Sigmoid colon (tissue), 7 donors: ENCODE results near the gene CYP2E1. TPM values are rescaled to one million over a fixed set of nuclear protein-coding genes. Genes with fewer than 3 reads are reported as not detected.
A peak's percentile ranks its signal among the peaks of the same experiment; 100 is the strongest.

ENCODE experiments used
- DNase-seq: peaks from one replicate; pipeline ENCODE4 v3.0.0-alpha.2; 2019
- H3K27ac ChIP-seq, 4 donors: fragments of 200-600 bp; sonication (generic); one replicate each; pipeline ENCODE4 v1.5.1; 2016 to 2019; ENCODE audit warnings: mild to moderate bottlenecking in 1 of 4
- H3K27me3 ChIP-seq, 3 donors: fragments of 200-600 bp; sonication (generic); one replicate each; pipeline ENCODE4 v1.5.1; 2019; ENCODE audit warnings: mild to moderate bottlenecking in 1 of 3
- H3K36me3 ChIP-seq, 4 donors: fragments of 200-600 bp; sonication (generic); one replicate each; pipeline ENCODE4 v1.5.1; 2016 to 2019
- H3K4me1 ChIP-seq, 4 donors: fragments of 200-600 bp; sonication (generic); one replicate each; pipeline ENCODE4 v1.5.1; 2017 to 2019
- H3K4me3 ChIP-seq, 4 donors: fragments of 200-600 bp; sonication (generic); one replicate each; pipeline ENCODE4 v1.5.1; 2017 to 2019; ENCODE audit warnings: mild to moderate bottlenecking in 2 of 4, moderate library complexity in 1 of 4
- H3K9me3 ChIP-seq, 4 donors: fragments of 200-600 bp in 3 of 4; sonication (generic) in 3 of 4; one replicate each; pipeline versions ENCODE4 v1.5.1 to v1.6.1; 2013 to 2019
- EP300 ChIP-seq, 4 donors: sonication (generic); formaldehyde crosslinking; IDR thresholded peaks; one replicate each; pipeline ENCODE4 v1.6.1; 2017; ENCODE audit warnings: antibody characterized with exemption in 4 of 4
- POLR2A ChIP-seq, 2 donors: fragments of 450-650 bp; IDR thresholded peaks; one replicate each; pipeline ENCODE4 v1.6.1; 2016; ENCODE audit warnings: antibody characterized with exemption in 2 of 2, mild to moderate bottlenecking in 2 of 2, moderate library complexity in 2 of 2
- POLR2AphosphoS5 ChIP-seq, 4 donors: sonication (generic); formaldehyde crosslinking; IDR thresholded peaks; one replicate each; pipeline ENCODE4 v1.6.1; 2017; ENCODE audit warnings: antibody characterized with exemption in 4 of 4
- WGBS, 2 donors: extraction: QIAGEN DNeasy Blood & Tissue Kit; methylation state at CpG; one replicate each; pipeline ENCODE4 v1.1.7; 2013; 5-methylcytosine and 5-hydroxymethylcytosine counted together
- intact Hi-C: fragments of 100-400 bp; cut with DNase I; formaldehyde crosslinking; loops from one replicate; pipeline ENCODE4 v1.15.1; 2023
- polyA plus RNA-seq, 3 donors: library from polyadenylated mRNA; stranded (reverse); fragments of 200-250 nt; gene quantifications; one replicate each; pipeline ENCODE4 v1.2.3, GENCODE V29; 2013
- total RNA-seq, 4 donors: library from RNA; depleted of rRNA; stranded (reverse); fragments of >200 nt; gene quantifications; one replicate each; pipeline ENCODE4 v1.1.0, GENCODE V29; 2016
- TF ChIP-seq, protein P1 (sequence below), 4 experiments: fragments of 450-650 bp in 3 of 4; fragments of 200-600 bp in 1 of 4; IDR thresholded peaks; one replicate each; pipeline ENCODE4 v1.5.1; 2016 to 2019; ENCODE audit warnings: antibody characterized with exemption in 4 of 4, mild to moderate bottlenecking in 3 of 4, moderate library complexity in 2 of 4
- donor health status: healthy with polysubstance abuse.
- donor health status: Bipolar disorder and iron deficiency.
- donor health status: healthy.

CYP2E1 gene
- total and polyA plus RNA-seq, 7 donors = 0.66 to 7.2 (median 2.5) TPM; not detected in 2

DNA sequence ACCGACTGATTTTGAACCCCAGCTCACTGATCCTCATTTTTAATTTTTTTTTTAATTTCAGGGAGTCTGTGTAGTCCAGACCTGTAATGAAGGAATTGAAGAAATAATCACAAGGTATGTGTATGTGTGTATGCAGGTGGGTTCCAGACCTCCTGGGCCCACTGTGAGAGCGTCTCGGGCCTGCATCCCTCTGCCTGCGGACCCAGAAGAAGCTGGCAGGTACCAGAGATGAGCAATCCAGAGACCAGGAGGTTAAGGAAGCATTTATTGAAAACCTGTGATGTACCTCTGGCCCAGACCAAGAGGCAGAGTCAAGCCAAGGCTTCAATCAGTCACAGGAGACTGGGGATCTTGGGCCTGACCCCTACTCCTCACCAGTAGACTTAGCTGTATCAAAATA is 27.4 kb downstream of the CYP2E1 start:
- Histone ChIP-seq H3K36me3 (no peaks in the 10 kb centered on the region), H3K4me1 (no peaks in the 10 kb centered on the region), H3K27me3 (peaks cover 0 to 4% (median 0%) of the 10 kb centered on the region in 3 donors), H3K27ac (no peak overlapping the region), H3K4me3 (no peak overlapping the region), H3K9me3 (peaks cover 0 to 2% (median 0%) of the 10 kb centered on the region in 4 donors)
- DNase-seq = no peak
- no peak for TF ChIP-seq POLR2AphosphoS5 (IDR thresholded peaks at IDR 0.05)
- intact Hi-C loops = no loop called here
- 84 to 89% methylated on average over 4 of the region's 4 CpGs for WGBS, 2 donors

DNA sequence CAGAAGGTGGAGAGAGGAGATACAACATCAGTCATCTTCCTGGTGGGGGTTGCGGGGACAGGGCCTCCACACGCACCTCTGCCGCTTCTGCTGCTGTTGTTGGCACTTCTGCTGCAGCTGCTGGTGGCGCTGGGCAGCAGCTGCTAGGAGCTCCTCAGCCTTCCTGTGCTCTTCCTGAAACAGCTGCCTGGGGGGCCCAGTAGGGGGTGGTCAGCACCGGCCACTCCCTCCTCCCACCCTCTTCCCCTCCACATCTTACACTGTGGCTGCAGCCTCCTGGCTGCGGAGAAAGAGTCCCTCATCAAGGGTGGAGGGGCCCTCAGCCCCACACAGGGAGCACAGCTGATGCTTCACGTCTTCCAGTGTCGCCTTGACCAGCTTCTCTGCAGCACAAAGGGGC is 28.4 kb downstream of the CYP2E1 start:
- Histone ChIP-seq H3K27ac (no peak overlapping the region), H3K27me3 (peaks cover 0 to 4% (median 0%) of the 10 kb centered on the region in 3 donors), H3K36me3 (no peaks in the 10 kb centered on the region), H3K4me3 (no peak overlapping the region), H3K9me3 (no peaks in the 10 kb centered on the region), H3K4me1 (no peaks in the 10 kb centered on the region)
- TF ChIP-seq, protein P1, sequence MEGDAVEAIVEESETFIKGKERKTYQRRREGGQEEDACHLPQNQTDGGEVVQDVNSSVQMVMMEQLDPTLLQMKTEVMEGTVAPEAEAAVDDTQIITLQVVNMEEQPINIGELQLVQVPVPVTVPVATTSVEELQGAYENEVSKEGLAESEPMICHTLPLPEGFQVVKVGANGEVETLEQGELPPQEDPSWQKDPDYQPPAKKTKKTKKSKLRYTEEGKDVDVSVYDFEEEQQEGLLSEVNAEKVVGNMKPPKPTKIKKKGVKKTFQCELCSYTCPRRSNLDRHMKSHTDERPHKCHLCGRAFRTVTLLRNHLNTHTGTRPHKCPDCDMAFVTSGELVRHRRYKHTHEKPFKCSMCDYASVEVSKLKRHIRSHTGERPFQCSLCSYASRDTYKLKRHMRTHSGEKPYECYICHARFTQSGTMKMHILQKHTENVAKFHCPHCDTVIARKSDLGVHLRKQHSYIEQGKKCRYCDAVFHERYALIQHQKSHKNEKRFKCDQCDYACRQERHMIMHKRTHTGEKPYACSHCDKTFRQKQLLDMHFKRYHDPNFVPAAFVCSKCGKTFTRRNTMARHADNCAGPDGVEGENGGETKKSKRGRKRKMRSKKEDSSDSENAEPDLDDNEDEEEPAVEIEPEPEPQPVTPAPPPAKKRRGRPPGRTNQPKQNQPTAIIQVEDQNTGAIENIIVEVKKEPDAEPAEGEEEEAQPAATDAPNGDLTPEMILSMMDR (IDR thresholded peaks at IDR 0.05) = no peak
- no peak for TF ChIP-seq POLR2AphosphoS5 (IDR thresholded peaks at IDR 0.05)
- no peak for TF ChIP-seq EP300 (IDR thresholded peaks at IDR 0.05)
- TF ChIP-seq POLR2A (IDR thresholded peaks at IDR 0.05) = no peak
- intact Hi-C loops = no loop called here
- WGBS, 2 donors = 64 to 78% methylated on average over 8 of the region's 8 CpGs
- DNase-seq = no peak

DNA sequence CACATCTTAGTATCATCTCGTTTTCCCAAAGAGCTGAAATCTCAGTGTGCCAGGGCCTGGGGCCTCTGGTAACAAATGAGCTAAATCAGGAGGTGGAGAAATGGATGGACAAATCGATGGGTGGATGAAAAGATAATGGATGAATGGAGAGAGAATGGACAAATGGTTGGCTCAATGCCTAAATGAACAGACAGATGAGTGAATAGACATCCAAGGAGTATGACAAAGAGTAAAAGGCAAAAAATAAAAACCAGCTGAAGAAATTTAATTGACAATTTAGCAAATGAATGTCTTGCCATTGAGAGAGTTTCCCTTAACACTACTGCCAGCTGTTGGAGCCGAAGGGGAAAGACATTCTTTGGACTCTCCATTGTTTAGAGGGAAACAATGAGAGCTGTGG is 30.2 kb downstream of the CYP2E1 start:
- peaks cover 0 to 4% (median 0%) of the 10 kb centered on the region in 3 donors for H3K27me3 ChIP-seq
- no peak overlapping the region for H3K27ac ChIP-seq
- H3K4me3 ChIP-seq = no peak overlapping the region
- no peaks in the 10 kb centered on the region for H3K36me3 ChIP-seq
- no peaks in the 10 kb centered on the region for H3K4me1 ChIP-seq
- TF ChIP-seq EP300 (IDR thresholded peaks at IDR 0.05) (no peak), POLR2A (IDR thresholded peaks at IDR 0.05) (no peak), POLR2AphosphoS5 (IDR thresholded peaks at IDR 0.05) (no peak)
- TF ChIP-seq, protein P1 (IDR thresholded peaks at IDR 0.05) = no peak
- no peak for DNase-seq
- no peaks in the 10 kb centered on the region for H3K9me3 ChIP-seq
- 37 to 56% methylated on average over 3 of the region's 3 CpGs for WGBS, 2 donors
- intact Hi-C loops = no loop called here

DNA sequence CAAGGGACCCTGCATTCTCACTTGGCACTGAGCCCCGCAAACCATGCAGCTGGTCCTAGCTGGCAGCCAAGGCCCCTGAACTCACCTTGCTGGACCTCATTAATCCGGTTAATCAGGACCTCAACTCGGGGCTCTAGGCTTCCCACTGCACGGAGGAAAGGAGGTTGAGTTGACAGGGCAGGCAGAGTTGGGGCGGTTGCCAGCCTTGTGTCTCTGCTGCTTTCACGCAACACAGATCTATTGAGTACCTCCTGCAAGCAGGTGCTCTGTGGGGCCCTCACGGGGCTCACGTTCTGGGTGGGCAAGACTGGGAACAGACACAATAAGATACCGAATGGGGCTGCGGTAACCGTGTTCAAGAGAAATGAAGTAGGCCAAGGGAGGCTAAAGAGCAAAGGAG is 32.1 kb downstream of the CYP2E1 start:
- no peaks in the 10 kb centered on the region for H3K4me1 ChIP-seq
- no peak overlapping the region for H3K27ac ChIP-seq
- no peak for TF ChIP-seq POLR2AphosphoS5 (IDR thresholded peaks at IDR 0.05)
- TF ChIP-seq, protein P1 (IDR thresholded peaks at IDR 0.05) = no peak
- no peak for TF ChIP-seq EP300 (IDR thresholded peaks at IDR 0.05)
- TF ChIP-seq POLR2A (IDR thresholded peaks at IDR 0.05) = no peak
- H3K4me3 ChIP-seq = no peak overlapping the region
- H3K27me3 ChIP-seq = peaks cover 0 to 4% (median 0%) of the 10 kb centered on the region in 3 donors
- no peaks in the 10 kb centered on the region for H3K9me3 ChIP-seq
- intact Hi-C loops = no loop called here
- no peak for DNase-seq
- H3K36me3 ChIP-seq = no peaks in the 10 kb centered on the region
- WGBS, 2 donors = 85 to 90% methylated on average over 11 of the region's 11 CpGs

DNA sequence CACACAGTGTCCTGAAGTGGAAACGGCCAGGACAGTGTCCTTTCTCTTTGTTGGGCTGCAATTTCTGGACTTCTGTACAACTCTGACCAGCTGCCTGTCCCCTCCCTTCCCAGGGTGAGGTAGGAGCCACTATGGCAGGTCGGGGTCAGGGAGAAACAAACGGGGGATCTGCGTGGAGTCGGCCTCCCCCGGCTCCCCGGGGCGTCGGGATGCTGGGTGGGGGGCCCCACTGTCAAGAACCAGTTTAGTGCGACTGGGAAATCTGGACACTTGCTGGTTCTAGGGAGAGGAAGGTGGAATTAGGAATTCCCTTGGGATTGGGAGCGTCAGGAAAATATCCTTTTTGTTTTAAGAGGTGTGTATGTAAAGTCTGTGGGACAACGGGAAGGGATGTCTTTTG is 37.7 kb downstream of the CYP2E1 start:
- no peaks in the 10 kb centered on the region for H3K36me3 ChIP-seq
- DNase-seq = no peak
- intact Hi-C loops = no loop called here
- WGBS, 2 donors = 89 to 90% methylated on average over 12 of the region's 12 CpGs
- peaks cover 0 to 26% (median 0%) of the 10 kb centered on the region in 3 donors for H3K27me3 ChIP-seq
- H3K27ac ChIP-seq = peak overlapping the region in 1 of 4 donors; percentile 72
- H3K4me1 ChIP-seq = no peaks in the 10 kb centered on the region
- H3K4me3 ChIP-seq = peak overlapping the region in 1 of 4 donors; percentile 43
- H3K9me3 ChIP-seq = peaks cover 0 to 3% (median 0%) of the 10 kb centered on the region in 4 donors
- TF ChIP-seq POLR2A (IDR thresholded peaks at IDR 0.05) (no peak), POLR2AphosphoS5 (IDR thresholded peaks at IDR 0.05) (no peak), EP300 (IDR thresholded peaks at IDR 0.05) (no peak)
- TF ChIP-seq, protein P1 (IDR thresholded peaks at IDR 0.05) = no peak
